ENCODE measurements around the gene BTK.

BTK gene

GRCh38 chrX:101385795-101386541 lies at the start of gene BTK:
Gene BTK (minus strand): TSS chrX:101386191. CDS start chrX:101375284, 10,907 bp downstream.
- no peak for DNase-seq

DNA sequence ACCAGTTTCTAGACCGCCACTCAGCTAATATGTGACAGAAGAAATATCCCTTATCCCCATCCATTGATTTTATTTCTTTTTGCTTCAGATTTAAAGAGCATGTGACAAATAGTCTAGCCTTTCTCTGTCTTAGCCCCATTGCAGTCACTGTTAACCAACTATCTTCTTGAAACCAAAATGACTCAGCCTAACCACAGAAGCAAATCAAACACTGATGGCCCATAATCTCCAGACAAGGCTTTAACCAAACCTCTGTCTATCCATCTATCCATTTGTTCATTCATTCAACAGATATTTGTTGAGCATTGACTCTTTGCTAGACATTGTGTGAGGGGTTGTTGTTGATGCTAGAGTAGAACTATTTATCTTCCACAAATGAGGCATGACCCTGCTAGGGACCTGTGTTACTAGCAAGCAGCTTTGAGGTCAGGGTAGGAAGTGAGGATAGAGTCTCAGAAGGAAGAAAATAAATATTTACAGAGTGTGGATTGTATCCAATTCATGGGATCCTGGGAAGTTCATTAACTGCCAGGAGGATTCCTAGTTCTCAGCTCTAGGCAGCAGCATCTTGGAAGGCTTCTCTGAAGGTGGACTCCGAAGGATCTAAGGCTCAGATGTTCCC lies 44.6 kb upstream of the BTK start:
- DNase-seq: no peak

DNA sequence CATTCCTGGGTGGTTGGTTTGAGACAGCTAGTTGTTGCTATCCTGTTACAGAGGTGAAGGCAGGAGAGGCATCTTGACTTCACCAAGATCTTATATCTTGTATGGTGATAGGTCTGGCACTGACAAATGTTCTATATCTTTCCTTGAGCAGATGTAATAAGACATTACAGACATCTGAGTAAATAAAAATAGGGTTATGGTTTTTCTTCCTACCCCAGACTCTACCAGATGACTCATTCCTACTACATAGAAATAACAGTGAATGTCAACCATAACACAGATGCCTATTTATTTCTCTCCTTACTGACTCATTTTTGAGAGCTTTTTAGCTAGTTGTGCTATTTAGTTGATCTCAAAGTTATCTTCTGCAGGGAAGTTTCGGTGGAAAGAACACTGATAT lies 43.9 kb upstream of the BTK start:
- no peak for DNase-seq

GRCh38 chrX:101427954-101428353 lies 42.0 kb upstream of the BTK start:
- no peak for DNase-seq

DNA sequence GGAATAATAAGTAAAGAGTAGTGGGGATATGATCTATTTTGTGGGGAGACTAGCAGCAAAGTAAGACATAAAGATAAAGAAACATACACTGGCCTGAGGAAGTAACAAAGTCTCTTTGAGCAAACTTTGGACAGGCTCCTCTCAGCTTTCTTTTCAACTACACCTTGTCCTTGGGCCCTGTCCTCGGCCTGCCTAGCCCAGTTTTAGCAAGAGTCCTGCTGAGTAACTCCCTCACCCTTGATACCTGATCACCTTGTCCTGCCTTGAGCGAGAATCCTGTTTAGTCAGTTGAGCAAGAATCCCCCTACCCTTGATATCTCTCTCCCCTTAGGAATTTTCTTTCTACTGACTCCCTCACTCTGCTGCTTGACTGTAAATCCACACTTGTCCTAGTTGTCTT lies 33.5 kb upstream of the BTK start:
- no peak for DNase-seq

GRCh38 chrX:101417981-101418841 lies 32.2 kb upstream of the BTK start:
- DNase-seq: peak; percentile 79

DNA sequence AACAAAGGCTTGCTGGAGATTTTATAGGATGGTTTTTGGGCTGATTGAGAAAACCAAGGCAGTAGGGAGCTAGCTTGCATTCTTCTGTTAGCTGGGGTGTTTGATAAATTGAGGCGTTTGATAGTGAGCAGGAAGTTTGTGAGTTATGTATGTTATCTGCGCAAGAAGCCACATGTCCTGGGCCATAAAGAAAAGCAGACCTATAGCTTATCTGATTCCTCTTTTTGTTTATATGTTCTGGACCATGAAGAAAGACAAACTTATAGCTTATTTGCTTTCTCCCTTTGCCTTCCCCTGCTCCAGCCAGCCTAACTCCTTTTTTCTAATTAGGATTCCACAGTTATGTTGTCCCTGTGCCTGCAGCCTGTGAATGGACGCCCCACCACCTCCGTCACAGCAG lies 31.2 kb upstream of the BTK start:
- DNase-seq: no peak

DNA sequence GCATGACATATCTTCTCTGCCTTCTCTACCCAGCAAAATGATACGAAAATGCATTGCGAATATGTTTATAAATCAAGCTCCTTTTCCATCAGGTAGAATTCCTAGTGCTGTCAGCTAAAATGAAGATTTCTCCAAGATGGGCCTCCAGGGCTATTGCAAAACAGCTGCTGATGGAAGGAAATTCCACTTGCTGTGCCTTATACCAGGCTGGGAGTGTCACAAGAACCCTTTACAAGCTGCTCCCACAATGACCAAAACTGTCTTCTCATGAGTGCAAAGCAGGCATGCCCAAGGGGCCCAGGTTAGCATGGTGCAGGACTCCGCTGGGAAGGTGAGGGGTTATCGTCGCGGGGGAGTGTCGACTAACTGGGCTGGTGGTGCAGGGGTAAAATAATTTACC lies 30.7 kb upstream of the BTK start:
- DNase-seq: no peak

DNA sequence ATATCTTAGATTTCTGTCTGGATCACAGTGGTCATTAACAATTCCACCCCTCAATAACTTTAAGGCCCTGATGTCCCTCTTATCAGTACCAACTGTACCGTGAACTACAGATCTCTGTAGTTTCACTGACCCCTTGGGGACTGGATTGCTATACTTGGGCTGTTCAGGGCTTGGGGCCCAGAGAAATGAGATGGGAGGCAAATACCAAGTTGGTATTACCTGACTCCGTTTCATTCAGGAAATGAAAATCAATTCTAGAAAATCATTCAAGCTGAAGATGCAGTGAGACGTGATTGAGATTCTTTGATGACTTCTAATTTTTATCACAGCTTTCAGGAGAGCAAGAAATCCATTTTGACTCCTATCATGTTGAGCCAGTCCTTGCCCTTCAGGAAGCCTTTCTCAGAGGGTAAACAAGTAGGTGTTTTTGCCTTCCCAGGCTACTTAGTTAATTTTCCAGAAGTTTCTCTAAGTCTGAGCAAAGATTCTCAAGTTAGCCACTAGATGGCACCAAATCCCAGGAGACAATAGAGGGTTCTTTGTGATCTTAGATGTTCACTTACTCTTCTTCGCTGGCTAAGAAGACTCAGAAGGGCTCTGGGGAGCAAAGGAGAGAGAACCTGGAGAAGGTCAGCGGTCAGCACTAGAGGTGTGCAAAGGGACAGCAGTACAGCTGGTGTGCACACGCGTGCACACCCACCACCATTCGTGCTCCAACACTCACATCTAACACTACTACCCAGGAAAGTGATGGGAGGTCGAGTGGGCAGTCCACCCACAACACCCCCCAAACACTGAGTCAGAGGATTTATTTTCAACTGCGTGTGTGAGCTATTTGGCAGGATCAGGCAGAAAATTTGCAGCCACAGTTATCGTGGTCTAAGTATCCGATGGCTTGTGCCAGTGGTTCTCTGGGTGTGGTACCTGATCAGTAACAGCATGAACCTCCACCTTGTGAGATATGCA lies 29.5 kb upstream of the BTK start:
- no peak for DNase-seq

DNA sequence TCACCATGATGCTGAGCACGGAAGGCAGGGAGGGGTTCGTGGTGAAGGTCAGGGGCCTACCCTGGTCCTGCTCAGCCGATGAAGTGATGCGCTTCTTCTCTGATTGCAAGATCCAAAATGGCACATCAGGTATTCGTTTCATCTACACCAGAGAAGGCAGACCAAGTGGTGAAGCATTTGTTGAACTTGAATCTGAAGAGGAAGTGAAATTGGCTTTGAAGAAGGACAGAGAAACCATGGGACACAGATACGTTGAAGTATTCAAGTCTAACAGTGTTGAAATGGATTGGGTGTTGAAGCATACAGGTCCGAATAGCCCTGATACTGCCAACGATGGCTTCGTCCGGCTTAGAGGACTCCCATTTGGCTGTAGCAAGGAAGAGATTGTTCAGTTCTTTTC lies 26.0 kb upstream of the BTK start:
- no peak for DNase-seq

- no peak for DNase-seq
These were observed 24.5 kb upstream of the BTK start for GRCh38 chrX:101410461-101410860.

DNA sequence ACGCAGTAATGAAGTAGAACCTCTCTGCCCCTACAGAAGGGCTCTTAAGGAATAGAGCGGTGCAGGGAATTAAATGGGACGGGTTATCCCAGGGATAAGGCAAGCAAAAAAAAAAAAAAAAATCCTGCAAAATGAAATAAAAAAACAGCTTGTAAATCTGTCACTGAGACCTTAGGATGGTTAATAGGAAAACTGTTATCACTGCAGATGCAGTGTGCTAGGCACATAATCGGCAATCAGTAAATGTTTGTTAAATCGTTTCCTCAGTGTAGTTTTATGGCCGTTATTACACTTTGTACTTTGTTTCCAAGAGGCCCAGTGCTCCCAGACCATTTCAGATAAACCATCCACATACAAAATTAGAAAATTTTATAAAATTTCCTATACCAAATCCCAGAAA lies 23.1 kb upstream of the BTK start:
- no peak for DNase-seq

- no peak for DNase-seq
These were observed 22.5 kb upstream of the BTK start for GRCh38 chrX:101408532-101408841.

GRCh38 chrX:101407748-101408531 lies 21.9 kb upstream of the BTK start, which contains the start of the genes GLA and HNRNPH2:
Gene GLA (minus strand): TSS chrX:101407925. CDS start chrX:101407903, 22 bp downstream.
Gene HNRNPH2 (plus strand): TSS chrX:101408222. CDS start chrX:101411989, 3,767 bp downstream.
- peak; percentile 93 for DNase-seq

DNA sequence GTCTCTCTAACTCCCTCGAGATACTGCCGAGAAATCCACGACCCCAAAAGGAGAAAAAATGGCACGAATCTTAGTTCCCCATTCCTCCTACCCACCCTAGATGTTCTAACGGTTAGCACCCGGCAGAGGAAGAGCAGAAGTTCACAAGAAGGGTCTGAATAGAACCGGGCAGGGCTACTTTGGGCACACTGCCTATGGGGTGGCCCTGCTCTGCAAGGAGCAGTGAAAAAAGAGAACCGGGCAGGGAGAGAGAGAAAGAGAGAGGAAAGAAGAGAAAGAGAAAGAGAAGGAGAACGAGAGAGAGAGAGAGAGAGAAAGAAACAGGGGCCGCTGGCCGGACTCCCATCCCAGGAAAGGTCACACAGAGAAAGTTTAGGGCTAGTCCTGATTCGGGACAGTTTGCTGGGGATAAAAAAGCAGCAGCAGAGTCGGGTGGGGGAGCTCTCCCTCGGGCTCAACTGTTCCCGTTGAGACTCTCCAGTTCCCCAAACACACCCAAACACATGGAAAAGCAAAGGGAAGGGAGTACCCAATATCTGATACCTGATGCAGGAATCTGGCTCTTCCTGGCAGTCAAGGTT lies 21.3 kb upstream of the BTK start:
- DNase-seq: no peak

- DNase-seq: no peak
These were observed 13.8 kb upstream of the BTK start for GRCh38 chrX:101399825-101400224.

GRCh38 chrX:101398694-101399093 lies 12.7 kb upstream of the BTK start:
- DNase-seq: no peak

DNA sequence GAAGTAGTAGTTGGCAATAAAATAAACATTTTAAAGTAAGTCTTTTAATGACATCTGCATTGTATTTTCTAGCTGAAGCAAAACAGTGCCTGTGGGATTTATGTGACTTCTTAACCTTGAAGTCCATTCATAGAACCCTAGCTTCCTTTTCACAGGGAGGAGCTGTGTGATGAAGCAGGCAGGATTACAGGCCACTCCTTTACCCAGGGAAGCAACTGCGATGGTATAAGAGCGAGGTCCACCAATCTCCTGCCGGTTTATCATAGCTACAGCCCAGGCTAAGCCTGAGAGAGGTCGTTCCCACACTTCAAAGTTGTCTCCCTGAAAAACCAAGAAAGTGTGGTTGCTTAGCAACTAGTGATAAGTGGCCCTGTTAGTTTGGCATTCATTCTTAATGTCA lies 11.8 kb upstream of the BTK start:
- no peak for DNase-seq

- DNase-seq: no peak
These were observed 9.8 kb upstream of the BTK start for GRCh38 chrX:101395789-101396188.

DNA sequence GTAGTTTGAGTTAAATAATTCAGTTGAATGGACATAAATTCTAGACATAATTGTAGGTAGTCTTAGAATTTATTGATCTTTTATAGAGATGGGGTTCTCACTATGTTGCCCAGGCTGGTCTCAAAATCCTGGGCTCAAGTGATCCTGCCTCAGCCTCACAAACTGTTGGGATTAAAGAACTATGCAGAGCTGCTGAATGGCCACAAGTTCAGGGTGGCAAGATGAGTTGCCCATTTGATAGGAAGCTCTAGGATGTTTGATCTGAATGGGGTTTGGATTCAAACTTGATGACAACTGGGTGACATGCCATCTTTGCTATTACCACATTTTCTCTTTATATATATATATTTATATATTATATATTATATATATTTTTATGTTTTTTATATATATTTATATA lies 8.4 kb upstream of the BTK start:
- DNase-seq: no peak

Measured in left hindlimb (tissue), 1 donor.